ENCODE data around the gene C17orf75.
"Not testable (repeated sequence)": the region's sequence is repeated elsewhere in the genome, so short reads cannot be mapped to it uniquely, and the experiment has no call there.

C17orf75 gene

GRCh38 chr17:32345951-32346600, 4.1 kb upstream of the C17orf75 start:
- DNase-seq (ENCODE audit: low read depth in 2 of 2), result no peak

- DNase-seq (ENCODE audit: low read depth in 2 of 2), result no peak
Observed at GRCh38 chr17:32342603-32343325, 791 bp upstream of the C17orf75 start.

- DNase-seq (ENCODE audit: low read depth in 2 of 2), result no peak
Observed at GRCh38 chr17:32341141-32341856, 674 bp downstream of the C17orf75 start.

GRCh38 chr17:32335687-32336086, 6.3 kb downstream of the C17orf75 start:
- no peak for DNase-seq (ENCODE audit: low read depth in 2 of 2)

- no peak for DNase-seq (ENCODE audit: low read depth in 2 of 2)
Observed at GRCh38 chr17:32335046-32335445, 6.9 kb downstream of the C17orf75 start.

- no peak for DNase-seq (ENCODE audit: low read depth in 2 of 2)
Observed at GRCh38 chr17:32333187-32333586, 8.8 kb downstream of the C17orf75 start.

GRCh38 chr17:32331243-32332040, 10.5 kb downstream of the C17orf75 start:
- no peak for DNase-seq (ENCODE audit: low read depth in 2 of 2)

GRCh38 chr17:32330147-32330546, 11.8 kb downstream of the C17orf75 start:
- no peak for DNase-seq (ENCODE audit: low read depth in 2 of 2)

GRCh38 chr17:32327911-32328310, 14.1 kb downstream of the C17orf75 start:
- no peak for DNase-seq (ENCODE audit: low read depth in 2 of 2)

GRCh38 chr17:32323811-32324491, 18.0 kb downstream of the C17orf75 start:
- no peak for DNase-seq (ENCODE audit: low read depth in 2 of 2)

- no peak for DNase-seq (ENCODE audit: low read depth in 2 of 2)
Observed at GRCh38 chr17:32323046-32323445, 18.9 kb downstream of the C17orf75 start.

- no peak for DNase-seq (ENCODE audit: low read depth in 2 of 2)
Observed at GRCh38 chr17:32320847-32321246, 21.1 kb downstream of the C17orf75 start.

- DNase-seq (ENCODE audit: low read depth in 2 of 2), result not testable (repeated sequence)
Observed at GRCh38 chr17:32320080-32320479, 21.9 kb downstream of the C17orf75 start.

- DNase-seq (ENCODE audit: low read depth in 2 of 2), result peak; percentile 43 to 50
Observed at GRCh38 chr17:32319548-32319905, 22.4 kb downstream of the C17orf75 start.

- no peak for DNase-seq (ENCODE audit: low read depth in 2 of 2)
Observed at GRCh38 chr17:32318071-32318470, 23.9 kb downstream of the C17orf75 start.

- no peak for DNase-seq (ENCODE audit: low read depth in 2 of 2)
Observed at GRCh38 chr17:32317353-32317752, 24.6 kb downstream of the C17orf75 start.

- not testable (repeated sequence) for DNase-seq (ENCODE audit: low read depth in 2 of 2)
Observed at GRCh38 chr17:32316653-32317052, 25.3 kb downstream of the C17orf75 start.

GRCh38 chr17:32315171-32315570, 26.8 kb downstream of the C17orf75 start:
- no peak for DNase-seq (ENCODE audit: low read depth in 2 of 2)

GRCh38 chr17:32314636-32315035, 27.3 kb downstream of the C17orf75 start:
- no peak for DNase-seq (ENCODE audit: low read depth in 2 of 2)

GRCh38 chr17:32311028-32311536, 30.9 kb downstream of the C17orf75 start:
- DNase-seq (ENCODE audit: low read depth in 2 of 2), result no peak

- no peak for DNase-seq (ENCODE audit: low read depth in 2 of 2)
Observed at GRCh38 chr17:32307658-32308057, 34.3 kb downstream of the C17orf75 start.

Data from stimulated activated CD8-positive, alpha-beta memory T cell treated with anti-CD3 and anti-CD28 coated beads, Interleukin-15, amount 100 ng/mL, for 4 hours (primary cell).